Measurements from ENCODE around the gene PELI1.

Gene PELI1

GRCh38 chr2:64049633-64050220 lies 94.5 kb downstream of the PELI1 start:
- Histone ChIP-seq H3K27me3 (ENCODE audit: control insufficient read depth in 5 of 5, insufficient read depth in 4 of 5, low read length in 5 of 5) (no peaks in the 10 kb centered on the region), H3K4me1 (ENCODE audit: control insufficient read depth in 5 of 5, insufficient read depth in 5 of 5, low read length in 5 of 5) (peaks cover 0 to 20% (median 4%) of the 10 kb centered on the region in 5 donors), H3K9me3 (ENCODE audit: control insufficient read depth in 5 of 5, low read length in 5 of 5) (no peaks in the 10 kb centered on the region), H3K9ac (ENCODE audit: low read length in 5 of 5) (peak overlapping the region in 1 of 5 donors; percentile 35), H3K4me3 (ENCODE audit: low read depth in 1 of 5, low read length in 5 of 5) (no peak overlapping the region), H3K36me3 (ENCODE audit: control insufficient read depth in 5 of 5, insufficient read depth in 5 of 5, low read length in 5 of 5) (no peaks in the 10 kb centered on the region), H3K27ac (ENCODE audit: low read depth, low read length) (no peak overlapping the region)

GRCh38 chr2:64045938-64046337 lies 98.3 kb downstream of the PELI1 start:
- Histone ChIP-seq H3K4me3 (ENCODE audit: low read depth in 1 of 5, low read length in 5 of 5) (no peak overlapping the region), H3K9ac (ENCODE audit: low read length in 5 of 5) (no peak overlapping the region)

More at GRCh38 chr2:64045938-64046337, 98.3 kb downstream of the PELI1 start:
- Histone ChIP-seq H3K9me3 (ENCODE audit: control insufficient read depth in 5 of 5, low read length in 5 of 5) (no peaks in the 10 kb centered on the region), H3K27me3 (ENCODE audit: control insufficient read depth in 5 of 5, insufficient read depth in 4 of 5, low read length in 5 of 5) (no peaks in the 10 kb centered on the region), H3K27ac (ENCODE audit: low read depth, low read length) (no peak overlapping the region), H3K4me1 (ENCODE audit: control insufficient read depth in 5 of 5, insufficient read depth in 5 of 5, low read length in 5 of 5) (peaks cover 0 to 7% (median 4%) of the 10 kb centered on the region in 5 donors), H3K36me3 (ENCODE audit: control insufficient read depth in 5 of 5, insufficient read depth in 5 of 5, low read length in 5 of 5) (no peaks in the 10 kb centered on the region)
